ENCODE results near the gene ACAP3. TPM values are rescaled to one million over a fixed set of nuclear protein-coding genes. Genes with fewer than 3 reads are reported as not detected.
A peak's percentile ranks its signal among the peaks of the same experiment; 100 is the strongest.

The ACAP3 gene
- 100 to 1,000 TPM in 1 of 2 donors, 10 to 100 TPM in 1; 41.6 to 121 TPM for total RNA-seq

GRCh38 chr1:1307923-1308755 lies at the start of gene ACAP3, which contains the start of gene PUSL1:
TSS of gene ACAP3 (minus strand) at chr1:1307930. CDS start at chr1:1307815, 115 bp downstream.
TSS of gene PUSL1 (plus strand) at chr1:1308597. CDS start at chr1:1308644, 47 bp downstream.
- peaks cover 20% of the 10 kb centered on the region for H3K36me3 ChIP-seq
- H3K27ac ChIP-seq, result peak within 1 kb of the TSS; percentile 90 to 94
- no peaks in the 10 kb centered on the region for H3K9me3 ChIP-seq
- TF ChIP-seq, protein P1, sequence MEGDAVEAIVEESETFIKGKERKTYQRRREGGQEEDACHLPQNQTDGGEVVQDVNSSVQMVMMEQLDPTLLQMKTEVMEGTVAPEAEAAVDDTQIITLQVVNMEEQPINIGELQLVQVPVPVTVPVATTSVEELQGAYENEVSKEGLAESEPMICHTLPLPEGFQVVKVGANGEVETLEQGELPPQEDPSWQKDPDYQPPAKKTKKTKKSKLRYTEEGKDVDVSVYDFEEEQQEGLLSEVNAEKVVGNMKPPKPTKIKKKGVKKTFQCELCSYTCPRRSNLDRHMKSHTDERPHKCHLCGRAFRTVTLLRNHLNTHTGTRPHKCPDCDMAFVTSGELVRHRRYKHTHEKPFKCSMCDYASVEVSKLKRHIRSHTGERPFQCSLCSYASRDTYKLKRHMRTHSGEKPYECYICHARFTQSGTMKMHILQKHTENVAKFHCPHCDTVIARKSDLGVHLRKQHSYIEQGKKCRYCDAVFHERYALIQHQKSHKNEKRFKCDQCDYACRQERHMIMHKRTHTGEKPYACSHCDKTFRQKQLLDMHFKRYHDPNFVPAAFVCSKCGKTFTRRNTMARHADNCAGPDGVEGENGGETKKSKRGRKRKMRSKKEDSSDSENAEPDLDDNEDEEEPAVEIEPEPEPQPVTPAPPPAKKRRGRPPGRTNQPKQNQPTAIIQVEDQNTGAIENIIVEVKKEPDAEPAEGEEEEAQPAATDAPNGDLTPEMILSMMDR (IDR thresholded peaks at IDR 0.05), result peak; percentile 27
- no peaks in the 10 kb centered on the region for H3K27me3 ChIP-seq (replicated peaks; ENCODE audit: insufficient read depth)
- peaks cover 29 to 44% of the 10 kb centered on the region in 2 donors for H3K4me1 ChIP-seq (ENCODE audit: control insufficient read depth in 1 of 2, low read depth in 2 of 2)
- peak within 1 kb of the TSS; percentile 88 for H3K4me3 ChIP-seq
- peak; percentile 67 for ATAC-seq (ENCODE audit: insufficient number of reproducible peaks, low FRiP score, low read depth)
- peak; percentile 51 for DNase-seq (ENCODE audit: low spot score)

- ATAC-seq (ENCODE audit: insufficient number of reproducible peaks, low FRiP score, low read depth) (no peak), DNase-seq (ENCODE audit: low spot score) (no peak)
- H3K9me3 ChIP-seq, result no peaks in the 10 kb centered on the region
- peaks cover 12% of the 10 kb centered on the region for H3K36me3 ChIP-seq
- H3K4me1 ChIP-seq (ENCODE audit: control insufficient read depth in 1 of 2, low read depth in 2 of 2), result peaks cover 32 to 74% of the 10 kb centered on the region in 2 donors
- H3K27me3 ChIP-seq (replicated peaks; ENCODE audit: insufficient read depth), result no peaks in the 10 kb centered on the region
- peak overlapping the region; percentile 97 to 99 for H3K27ac ChIP-seq
- peak overlapping the region; percentile 87 for H3K4me3 ChIP-seq
- TF ChIP-seq, protein P1 (IDR thresholded peaks at IDR 0.05), result no peak
Measured at GRCh38 chr1:1356796-1357401, 49.2 kb upstream of the ACAP3 start.

- Histone ChIP-seq H3K9me3 (no peaks in the 10 kb centered on the region), H3K36me3 (peaks cover 12% of the 10 kb centered on the region), H3K4me3 (peak overlapping the region; percentile 87), H3K27ac (peak overlapping the region; percentile 97 to 99), H3K27me3 (replicated peaks; ENCODE audit: insufficient read depth) (no peaks in the 10 kb centered on the region), H3K4me1 (ENCODE audit: control insufficient read depth in 1 of 2, low read depth in 2 of 2) (peaks cover 37 to 74% of the 10 kb centered on the region in 2 donors)
- TF ChIP-seq, protein P1 (IDR thresholded peaks at IDR 0.05), result no peak
- DNase-seq (ENCODE audit: low spot score), result no peak
- no peak for ATAC-seq (ENCODE audit: insufficient number of reproducible peaks, low FRiP score, low read depth)
Measured at GRCh38 chr1:1356166-1356795, 48.6 kb upstream of the ACAP3 start.

DNA sequence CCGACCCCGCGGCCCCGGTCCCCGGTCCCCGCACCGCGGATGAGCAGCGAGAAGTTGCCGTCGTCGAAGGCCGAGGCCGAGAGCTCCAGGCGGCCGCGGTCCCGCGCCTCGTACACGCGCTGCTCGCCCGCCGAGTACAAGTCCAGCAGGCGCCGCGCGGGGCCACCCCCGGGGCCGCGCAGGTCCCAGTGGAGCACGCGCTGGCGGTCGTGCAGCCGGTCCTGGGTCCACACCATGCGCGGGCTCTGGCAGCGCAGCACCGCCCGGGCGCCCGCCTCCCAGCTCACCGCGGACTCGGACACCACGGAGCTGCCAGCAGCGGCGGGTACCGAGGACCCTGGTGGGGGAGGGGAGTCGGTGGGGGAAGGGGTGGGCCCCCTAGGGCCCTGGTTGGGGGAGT lies 47.7 kb upstream of the ACAP3 start:
- Histone ChIP-seq H3K36me3 (peaks cover 12% of the 10 kb centered on the region), H3K4me1 (ENCODE audit: control insufficient read depth in 1 of 2, low read depth in 2 of 2) (peaks cover 31 to 68% of the 10 kb centered on the region in 2 donors), H3K27me3 (replicated peaks; ENCODE audit: insufficient read depth) (no peaks in the 10 kb centered on the region), H3K4me3 (peak overlapping the region; percentile 87), H3K27ac (peak overlapping the region; percentile 22 to 99), H3K9me3 (no peaks in the 10 kb centered on the region)
- TF ChIP-seq, protein P1 (IDR thresholded peaks at IDR 0.05), result no peak
- ATAC-seq (ENCODE audit: insufficient number of reproducible peaks, low FRiP score, low read depth) (no peak), DNase-seq (ENCODE audit: low spot score) (no peak)
